Calu3 (cell line): ENCODE results near the gene CFAP299. TPM values are rescaled to one million over a fixed set of nuclear protein-coding genes. Genes with fewer than 3 reads are reported as not detected.

ENCODE experiments used
- BruUV-seq: library from RNA; stranded (reverse); fragments of 400-500 nt; replicated peaks from 2 replicates; lab custom pipeline; 2021; lab: Mats Ljungman, UMichigan
- CTCF ChIA-PET: fragments of 300-600 bp; sonication (Branson Sonifier 250); formaldehyde crosslinking; loops from one replicate; lab custom pipeline; 2022; ENCODE audit warnings: antibody characterized with exemption; lab: Charles Lee
- DNase-seq: peaks from one replicate; pipeline ENCODE4 v3.0.0; 2022
- H3K27ac Mint-ChIP-seq: one replicate; pipeline ENCODE4 v1.8.0; 2022; ENCODE audit warnings: mixed read lengths; ENCODE audit not compliant: unreplicated experiment
- H3K27me3 Mint-ChIP-seq: one replicate; pipeline ENCODE4 v1.8.0; 2022; ENCODE audit warnings: mixed read lengths; ENCODE audit not compliant: unreplicated experiment
- H3K36me3 Mint-ChIP-seq: one replicate; pipeline ENCODE4 v1.8.0; 2022; ENCODE audit warnings: mild to moderate bottlenecking, moderate library complexity, mixed read lengths; ENCODE audit not compliant: insufficient read depth, unreplicated experiment
- H3K4me1 Mint-ChIP-seq: one replicate; pipeline ENCODE4 v1.8.0; 2022; ENCODE audit warnings: mild to moderate bottlenecking, low read depth, mixed read lengths; ENCODE audit not compliant: unreplicated experiment
- H3K4me3 Mint-ChIP-seq: one replicate; pipeline ENCODE4 v1.8.0; 2022; ENCODE audit warnings: mild to moderate bottlenecking, low read depth, moderate library complexity, mixed read lengths; ENCODE audit not compliant: unreplicated experiment
- H3K9me3 Mint-ChIP-seq: one replicate; pipeline ENCODE4 v1.8.0; 2022; ENCODE audit warnings: low read depth, mixed read lengths; ENCODE audit not compliant: unreplicated experiment
- CTCF ChIP-seq: fragments of 200-600 bp; IDR thresholded peaks from one replicate; pipeline ENCODE4 v1.8.0; 2022; ENCODE audit warnings: antibody characterized with exemption; ENCODE audit not compliant: unreplicated experiment
- intact Hi-C: fragments of 100-400 bp; cut with micrococcal nuclease; formaldehyde crosslinking; loops from one replicate; pipeline ENCODE4 v1.10.0; 2022; ENCODE audit not compliant: unreplicated experiment
- total RNA-seq: library from RNA; stranded (reverse); gene quantifications from 2 replicates; pipeline ENCODE4 v1.2.3, GENCODE V29; 2022

Gene CFAP299
- total RNA-seq, 1 experiment from 2014 or later, result not detected

- BruUV-seq, result no TSS peak
- no peak for TF ChIP-seq CTCF
- CTCF ChIA-PET, result no interaction called here
- no peak for DNase-seq
- no peak overlapping the region for H3K27ac Mint-ChIP-seq
- H3K27me3 Mint-ChIP-seq, result no peaks in the 10 kb centered on the region
- no peaks in the 10 kb centered on the region for H3K4me1 Mint-ChIP-seq
- H3K9me3 Mint-ChIP-seq, result no peaks in the 10 kb centered on the region
- H3K36me3 Mint-ChIP-seq, result no peaks in the 10 kb centered on the region
- intact Hi-C loops, result no loop called here
- H3K4me3 Mint-ChIP-seq, result no peak overlapping the region
Observed at GRCh38 chr4:80417019-80417418, 81.5 kb downstream of the CFAP299 start.

DNA sequence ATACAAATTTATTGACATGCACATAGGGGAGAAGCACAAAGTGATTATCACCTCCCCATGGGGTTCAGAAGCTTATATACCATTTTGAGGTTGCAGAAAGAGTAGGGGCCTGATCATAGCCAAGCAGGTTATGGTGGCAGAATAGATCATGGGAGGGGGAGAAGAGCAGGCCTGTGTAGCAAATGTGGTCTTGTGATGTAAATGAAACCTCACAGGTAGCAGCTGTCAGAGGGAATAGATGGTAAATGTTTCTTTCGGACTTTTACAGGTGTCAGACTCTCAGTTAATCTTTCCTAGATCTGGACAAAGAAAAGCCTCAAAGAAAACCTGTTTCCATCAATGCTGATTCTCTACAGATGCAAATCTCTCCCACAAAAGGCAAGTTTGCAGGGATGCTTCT lies 84.4 kb downstream of the CFAP299 start:
- no peak for TF ChIP-seq CTCF
- Mint-ChIP-seq H3K4me3 (no peak overlapping the region), H3K36me3 (no peaks in the 10 kb centered on the region), H3K4me1 (no peaks in the 10 kb centered on the region), H3K27me3 (no peaks in the 10 kb centered on the region), H3K9me3 (no peaks in the 10 kb centered on the region), H3K27ac (no peak overlapping the region)
- intact Hi-C loops, result no loop called here
- CTCF ChIA-PET, result no interaction called here
- no TSS peak for BruUV-seq
- no peak for DNase-seq

DNA sequence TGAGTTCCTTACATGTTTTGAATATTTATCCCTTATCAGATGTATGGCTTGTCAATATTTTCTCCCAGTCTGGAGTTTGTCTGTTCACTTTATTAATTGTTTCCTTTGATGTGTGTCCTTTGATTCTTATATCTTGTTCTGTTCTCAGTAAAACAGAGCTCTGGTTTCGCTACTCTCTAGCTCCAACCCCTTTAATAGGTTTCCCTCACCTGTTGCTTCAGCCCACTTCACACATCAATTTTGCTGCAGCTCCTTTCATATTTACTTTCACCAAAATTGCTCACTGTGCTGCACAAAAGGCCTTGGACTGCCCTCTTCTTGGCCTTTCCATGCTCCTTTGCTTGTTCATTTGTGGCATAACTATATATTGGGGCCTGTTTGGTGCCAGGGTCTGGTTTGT lies 85.1 kb downstream of the CFAP299 start:
- no peaks in the 10 kb centered on the region for H3K27me3 Mint-ChIP-seq

DNA sequence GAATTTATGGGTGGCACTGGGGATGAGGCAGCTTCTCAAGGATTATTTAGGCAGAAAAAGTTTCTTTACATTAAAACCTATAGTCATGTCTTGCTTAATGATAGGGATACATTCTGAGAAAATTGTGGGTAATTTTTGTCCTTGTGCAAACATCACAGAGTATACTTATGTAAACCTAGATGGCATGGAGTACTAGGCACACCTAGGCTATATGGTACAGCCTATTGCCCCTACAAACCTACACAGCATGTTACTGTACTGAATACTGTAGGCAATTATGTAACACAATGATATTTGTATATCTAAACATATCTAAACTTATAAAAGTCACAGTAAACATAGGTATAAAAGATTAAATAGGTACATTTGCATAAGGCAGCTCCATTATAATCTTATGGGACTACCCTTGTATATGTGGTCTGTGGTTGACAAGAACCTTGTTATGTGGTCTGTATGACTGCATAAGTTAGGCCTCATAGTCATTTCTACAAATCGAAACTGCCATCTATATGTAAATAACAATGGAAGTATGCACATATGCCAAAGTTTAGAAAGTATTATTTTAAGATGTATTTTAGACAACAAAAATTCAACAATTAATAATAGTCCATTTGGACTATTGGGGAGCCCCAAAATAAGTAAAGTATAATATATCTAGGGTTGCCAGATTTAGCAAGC lies 87.3 kb downstream of the CFAP299 start:
- Mint-ChIP-seq H3K9me3 (no peaks in the 10 kb centered on the region), H3K4me3 (no peak overlapping the region), H3K4me1 (no peaks in the 10 kb centered on the region), H3K36me3 (no peaks in the 10 kb centered on the region), H3K27ac (no peak overlapping the region), H3K27me3 (no peaks in the 10 kb centered on the region)
- intact Hi-C loops, result no loop called here
- DNase-seq, result no peak
- BruUV-seq, result no TSS peak
- CTCF ChIA-PET, result no interaction called here
- TF ChIP-seq CTCF, result no peak

More for the DNA sequence above, 85.1 kb downstream of the CFAP299 start:
- BruUV-seq, result no TSS peak
- CTCF ChIA-PET, result no interaction called here
- Mint-ChIP-seq H3K27ac (no peak overlapping the region), H3K4me1 (no peaks in the 10 kb centered on the region), H3K9me3 (no peaks in the 10 kb centered on the region), H3K36me3 (no peaks in the 10 kb centered on the region), H3K4me3 (no peak overlapping the region)
- no peak for TF ChIP-seq CTCF
- no peak for DNase-seq
- intact Hi-C loops, result no loop called here
